Measurements from ENCODE around the gene ZNF692. TPM values are rescaled to one million over a fixed set of nuclear protein-coding genes. Genes with fewer than 3 reads are reported as not detected.

The ZNF692 gene
- total RNA-seq, 2 experiments from 2014 or later: 58.6 to 70.2 TPM

DNA sequence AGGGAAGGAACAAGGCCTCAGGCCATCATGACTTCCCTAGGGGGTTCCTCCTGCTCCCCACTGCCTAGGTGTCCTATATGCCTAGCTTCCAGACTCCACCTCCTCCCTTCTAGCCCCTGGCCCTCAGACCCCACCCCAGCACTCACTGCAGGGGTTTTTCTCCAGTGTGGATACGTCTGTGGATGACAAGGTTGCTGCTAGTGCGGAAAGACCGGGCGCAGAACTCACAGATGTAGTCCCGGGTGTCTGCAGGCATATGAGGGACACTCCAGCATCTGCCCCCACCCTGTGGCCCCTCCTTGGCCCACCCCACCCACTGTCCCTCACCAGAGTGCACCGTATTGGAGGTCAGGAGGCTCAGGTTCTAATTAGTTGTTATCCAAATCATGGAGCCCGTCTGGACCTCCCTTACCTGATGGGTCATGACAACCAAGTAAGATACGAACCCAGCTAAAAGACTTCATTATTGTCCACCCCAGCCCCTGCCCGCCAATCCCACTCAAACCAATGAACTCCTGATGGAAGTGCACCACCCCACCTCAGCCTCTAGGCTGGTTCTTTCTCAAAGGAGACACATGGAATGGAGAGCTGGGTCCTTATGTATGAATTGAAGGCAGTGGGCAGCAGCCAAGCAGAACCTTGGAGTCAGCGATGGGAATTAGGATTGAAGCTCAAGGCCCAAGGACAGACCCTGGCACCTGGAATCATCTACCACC is 8.2 kb downstream of the ZNF692 start:
- H3K27ac Mint-ChIP-seq: no peak overlapping the region
- H3K9me3 Mint-ChIP-seq: no peaks in the 10 kb centered on the region
- H3K4me3 Mint-ChIP-seq: no peak overlapping the region
- POLR2A ChIA-PET: interaction anchor here (1.1 kb wide), 1 partner anchor 11 kb away, joined by 3 read pairs; no protein-coding TSS in a partner anchor
- no peak for ATAC-seq (ENCODE audit: low read depth)
- H3K27me3 Mint-ChIP-seq: no peaks in the 10 kb centered on the region
- peaks cover 19% of the 10 kb centered on the region for H3K36me3 Mint-ChIP-seq
- no peak for DNase-seq
- peaks cover 2% of the 10 kb centered on the region for H3K4me1 Mint-ChIP-seq

DNA sequence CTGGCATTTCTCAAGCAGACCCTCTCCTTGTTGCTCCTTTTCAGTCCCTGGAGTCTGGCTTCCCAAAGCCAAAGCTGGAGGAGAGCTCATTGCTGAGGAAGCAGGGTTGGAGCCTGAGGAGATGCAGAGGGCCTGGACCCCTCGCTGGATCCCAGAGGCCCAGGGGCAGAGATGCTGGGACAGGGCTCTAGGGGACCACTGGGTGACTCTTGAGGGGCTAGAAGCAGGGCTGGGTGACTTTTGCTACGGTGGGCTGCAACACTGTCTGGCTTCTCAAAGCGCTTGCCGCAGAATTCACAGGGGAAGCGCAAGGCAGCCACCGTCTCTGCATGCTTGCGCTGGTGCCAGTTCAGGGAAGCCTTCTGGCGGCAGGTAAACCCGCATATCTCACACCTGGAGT is 8.8 kb downstream of the ZNF692 start:
- H3K36me3 Mint-ChIP-seq: peaks cover 17% of the 10 kb centered on the region
- POLR2A ChIA-PET: interaction anchor here (1.3 kb wide), 1 partner anchor 12 kb away, joined by 7 read pairs; the partner anchor contains the start of gene ZNF672

DNA sequence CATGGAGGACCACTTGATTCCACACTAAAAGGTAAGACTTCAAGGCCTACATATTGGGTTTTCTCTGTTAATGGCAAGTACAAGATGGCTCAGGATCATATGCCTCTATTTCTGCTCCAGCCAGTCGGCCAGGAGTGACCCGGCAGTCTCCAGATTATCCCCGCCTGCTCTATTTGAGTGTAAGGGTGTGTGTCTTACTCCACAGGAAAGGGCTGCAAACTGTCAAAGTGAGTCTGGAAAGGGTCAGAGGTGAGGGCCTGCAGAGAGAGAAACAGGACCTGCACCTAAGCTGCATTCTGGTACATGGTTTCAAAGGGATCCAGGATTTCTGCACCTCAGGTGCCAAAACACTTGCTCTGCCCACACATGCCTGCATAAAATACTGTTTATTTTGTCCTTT is 9.2 kb downstream of the ZNF692 start:
- Mint-ChIP-seq H3K36me3 (peaks cover 13% of the 10 kb centered on the region), H3K4me1 (no peaks in the 10 kb centered on the region), H3K9me3 (no peaks in the 10 kb centered on the region), H3K27me3 (no peaks in the 10 kb centered on the region), H3K4me3 (no peak overlapping the region), H3K27ac (no peak overlapping the region)
- no peak for DNase-seq
- POLR2A ChIA-PET: interaction anchor here (1.3 kb wide), 1 partner anchor 12 kb away, joined by 7 read pairs; the partner anchor contains the start of gene ZNF672
- ATAC-seq (ENCODE audit: low read depth): no peak

More for the DNA sequence above, 8.8 kb downstream of the ZNF692 start:
- Mint-ChIP-seq H3K27ac (no peak overlapping the region), H3K4me3 (no peak overlapping the region), H3K4me1 (no peaks in the 10 kb centered on the region), H3K9me3 (no peaks in the 10 kb centered on the region), H3K27me3 (no peaks in the 10 kb centered on the region)
- DNase-seq (no peak), ATAC-seq (ENCODE audit: low read depth) (no peak)

DNA sequence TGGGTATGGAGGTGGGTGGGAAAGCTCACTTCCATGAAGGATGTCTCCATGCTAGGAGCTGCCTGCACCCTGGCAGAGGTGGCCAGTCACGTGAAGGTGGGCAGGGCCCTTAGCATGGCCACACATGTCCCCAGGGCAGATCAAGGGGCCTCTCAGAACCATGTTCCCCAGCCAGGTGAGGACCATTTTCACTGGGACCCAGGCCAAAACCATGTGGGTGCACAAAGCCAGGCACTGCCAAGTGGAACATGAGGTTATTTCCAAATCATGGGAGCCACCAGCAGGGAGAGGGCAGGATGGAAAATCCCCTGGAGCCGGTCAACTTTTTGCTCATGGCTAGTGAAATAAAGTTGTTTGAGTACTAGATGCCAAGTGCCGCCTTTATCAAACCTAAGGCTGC is 9.7 kb downstream of the ZNF692 start:
- Mint-ChIP-seq H3K27ac (no peak overlapping the region), H3K27me3 (no peaks in the 10 kb centered on the region), H3K4me1 (no peaks in the 10 kb centered on the region), H3K36me3 (peaks cover 10% of the 10 kb centered on the region), H3K9me3 (no peaks in the 10 kb centered on the region), H3K4me3 (no peak overlapping the region)
- ATAC-seq (ENCODE audit: low read depth): no peak
- DNase-seq: no peak
- POLR2A ChIA-PET: interaction anchor here (1.3 kb wide), 1 partner anchor 11 kb away, joined by 7 read pairs; the partner anchor contains the start of gene ZNF672

DNA sequence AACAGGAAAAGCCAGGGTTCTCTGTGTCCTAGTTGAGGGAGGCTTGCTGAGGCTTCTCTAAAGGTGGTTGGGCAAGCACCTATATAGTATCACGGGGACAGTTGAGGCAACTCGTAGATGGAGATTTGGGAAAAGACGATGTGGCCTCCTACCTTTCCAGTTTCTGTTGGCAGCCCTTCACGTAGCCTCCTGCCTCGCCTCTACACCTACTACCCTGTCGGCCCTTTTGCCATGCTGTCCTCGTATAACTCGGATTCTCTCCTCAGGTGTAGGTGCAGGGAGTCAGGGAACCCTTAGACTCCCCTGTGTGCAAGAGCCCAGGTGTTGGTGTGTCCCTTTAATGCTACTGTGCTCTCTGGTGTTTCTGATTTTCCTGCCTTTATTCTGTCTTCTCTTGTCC is 10.3 kb downstream of the ZNF692 start:
- DNase-seq (no peak), ATAC-seq (ENCODE audit: low read depth) (no peak)
- no peak overlapping the region for H3K27ac Mint-ChIP-seq
- H3K36me3 Mint-ChIP-seq: peaks cover 7% of the 10 kb centered on the region
- H3K4me1 Mint-ChIP-seq: no peaks in the 10 kb centered on the region
- POLR2A ChIA-PET: no interaction called here
- no peaks in the 10 kb centered on the region for H3K27me3 Mint-ChIP-seq
- H3K9me3 Mint-ChIP-seq: no peaks in the 10 kb centered on the region
- no peak overlapping the region for H3K4me3 Mint-ChIP-seq

DNA sequence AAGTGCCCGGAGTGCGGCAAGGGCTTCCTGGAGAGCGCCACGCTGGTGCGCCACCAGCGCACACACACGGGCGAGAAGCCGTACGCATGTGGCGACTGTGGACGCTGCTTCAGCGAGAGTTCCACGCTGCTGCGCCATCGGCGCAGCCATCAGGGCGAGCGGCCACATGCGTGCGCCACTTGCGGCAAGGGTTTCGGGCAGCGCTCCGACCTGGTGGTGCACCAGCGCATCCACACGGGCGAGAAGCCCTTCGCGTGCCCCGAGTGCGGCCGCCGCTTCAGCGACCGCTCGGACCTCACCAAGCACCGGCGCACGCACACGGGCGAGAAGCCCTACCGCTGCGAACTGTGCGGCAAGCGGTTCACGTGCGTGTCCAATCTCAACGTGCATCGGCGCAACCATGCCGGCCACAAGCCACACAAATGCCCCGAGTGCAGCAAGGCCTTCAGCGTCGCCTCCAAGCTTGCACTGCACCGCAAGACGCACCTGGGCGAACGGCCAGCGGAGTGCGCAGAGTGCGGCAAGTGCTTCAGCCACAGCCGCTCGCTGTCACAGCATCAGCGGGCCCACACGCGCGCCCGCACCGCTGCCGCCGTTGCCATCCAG is 10.8 kb downstream of the ZNF692 start:
- POLR2A ChIA-PET: no interaction called here

DNA sequence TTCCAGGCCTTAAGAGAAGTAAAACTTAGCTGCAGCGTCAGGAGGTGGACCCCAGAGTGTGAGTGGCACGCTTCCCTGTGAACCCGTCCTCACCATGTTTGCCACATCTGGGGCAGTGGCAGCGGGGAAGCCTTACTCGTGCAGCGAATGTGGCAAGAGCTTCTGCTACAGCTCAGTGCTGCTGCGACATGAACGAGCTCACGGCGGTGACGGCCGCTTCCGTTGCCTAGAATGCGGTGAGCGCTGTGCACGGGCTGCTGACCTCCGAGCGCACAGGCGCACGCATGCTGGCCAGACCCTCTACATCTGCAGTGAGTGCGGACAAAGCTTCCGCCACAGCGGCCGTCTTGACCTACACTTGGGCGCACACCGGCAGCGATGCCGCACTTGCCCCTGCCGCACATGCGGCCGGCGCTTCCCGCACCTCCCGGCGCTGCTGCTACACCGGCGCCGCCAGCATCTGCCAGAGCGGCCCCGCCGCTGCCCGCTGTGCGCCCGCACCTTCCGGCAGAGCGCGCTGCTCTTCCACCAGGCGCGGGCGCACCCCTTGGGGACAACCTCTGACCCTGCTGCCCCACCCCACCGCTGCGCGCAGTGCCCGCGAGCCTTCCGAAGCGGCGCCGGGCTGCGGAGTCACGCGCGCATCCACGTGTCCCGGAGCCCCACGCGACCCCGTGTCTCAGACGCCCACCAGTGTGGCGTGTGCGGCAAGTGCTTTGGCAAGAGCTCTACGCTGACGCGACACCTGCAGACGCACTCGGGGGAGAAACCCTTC is 11.5 kb downstream of the ZNF692 start:
- Mint-ChIP-seq H3K27ac (no peak overlapping the region), H3K27me3 (no peaks in the 10 kb centered on the region), H3K36me3 (peaks cover 7% of the 10 kb centered on the region), H3K9me3 (no peaks in the 10 kb centered on the region), H3K4me1 (no peaks in the 10 kb centered on the region), H3K4me3 (no peak overlapping the region)
- ATAC-seq (ENCODE audit: low read depth) (no peak), DNase-seq (no peak)
- POLR2A ChIA-PET: no interaction called here

More for the DNA sequence above, 10.8 kb downstream of the ZNF692 start:
- DNase-seq: no peak
- no peak overlapping the region for H3K4me3 Mint-ChIP-seq
- H3K36me3 Mint-ChIP-seq: peaks cover 7% of the 10 kb centered on the region
- no peak for ATAC-seq (ENCODE audit: low read depth)
- H3K4me1 Mint-ChIP-seq: no peaks in the 10 kb centered on the region
- no peaks in the 10 kb centered on the region for H3K9me3 Mint-ChIP-seq
- no peak overlapping the region for H3K27ac Mint-ChIP-seq
- no peaks in the 10 kb centered on the region for H3K27me3 Mint-ChIP-seq

DNA sequence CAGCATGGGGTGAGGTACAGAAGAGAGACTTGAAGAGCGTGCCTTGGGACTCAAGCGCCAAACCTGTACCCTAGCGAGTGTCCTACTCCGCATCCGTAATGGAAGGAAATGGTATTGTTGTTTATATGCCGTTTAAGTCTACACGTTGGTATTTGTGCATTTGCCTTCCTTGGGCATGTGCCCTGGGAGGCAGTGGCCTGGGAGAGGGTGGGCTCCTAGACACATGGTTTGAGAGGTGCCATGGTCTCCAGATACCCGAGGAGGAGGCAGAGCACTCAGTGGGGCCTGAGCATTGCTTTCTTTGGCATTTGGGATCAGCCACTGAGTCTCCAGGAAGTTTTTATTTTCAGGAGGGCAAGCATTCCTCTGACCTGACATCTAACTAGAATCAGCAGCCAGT is 14.4 kb downstream of the ZNF692 start:
- Mint-ChIP-seq H3K27me3 (no peaks in the 10 kb centered on the region), H3K27ac (no peak overlapping the region)

DNA sequence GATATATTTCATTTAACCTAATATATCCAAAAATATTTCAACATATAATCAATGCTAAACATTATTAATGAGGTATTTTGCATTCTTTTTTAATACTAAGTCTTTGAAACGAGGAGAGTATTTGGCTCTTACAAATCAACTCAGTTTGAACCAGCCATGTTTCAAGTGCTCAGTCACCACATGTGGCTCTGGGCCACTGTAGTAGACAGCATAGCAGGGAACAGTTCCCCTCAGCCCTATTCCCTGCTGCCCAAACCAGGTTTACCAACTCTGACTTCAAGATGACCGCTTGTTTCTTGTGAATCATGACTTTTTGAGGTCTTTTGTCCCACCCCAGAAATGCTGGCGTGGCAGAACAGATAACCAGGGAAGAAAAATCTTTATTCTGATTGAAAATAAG is 15.2 kb downstream of the ZNF692 start:
- Mint-ChIP-seq H3K9me3 (no peaks in the 10 kb centered on the region), H3K27ac (no peak overlapping the region), H3K4me3 (no peak overlapping the region), H3K4me1 (peaks cover 18% of the 10 kb centered on the region), H3K27me3 (no peaks in the 10 kb centered on the region), H3K36me3 (peaks cover 3% of the 10 kb centered on the region)
- POLR2A ChIA-PET: interaction anchor here (0.8 kb wide), 1 partner anchor 15 kb away, joined by 3 read pairs; the partner anchor contains the start of gene ZNF692
- DNase-seq (no peak), ATAC-seq (ENCODE audit: low read depth) (no peak)

More for the DNA sequence above, 14.4 kb downstream of the ZNF692 start:
- H3K4me1 Mint-ChIP-seq: peaks cover 14% of the 10 kb centered on the region
- POLR2A ChIA-PET: no interaction called here
- ATAC-seq (ENCODE audit: low read depth) (no peak), DNase-seq (no peak)
- peaks cover 7% of the 10 kb centered on the region for H3K36me3 Mint-ChIP-seq
- H3K9me3 Mint-ChIP-seq: no peaks in the 10 kb centered on the region
- no peak overlapping the region for H3K4me3 Mint-ChIP-seq

DNA sequence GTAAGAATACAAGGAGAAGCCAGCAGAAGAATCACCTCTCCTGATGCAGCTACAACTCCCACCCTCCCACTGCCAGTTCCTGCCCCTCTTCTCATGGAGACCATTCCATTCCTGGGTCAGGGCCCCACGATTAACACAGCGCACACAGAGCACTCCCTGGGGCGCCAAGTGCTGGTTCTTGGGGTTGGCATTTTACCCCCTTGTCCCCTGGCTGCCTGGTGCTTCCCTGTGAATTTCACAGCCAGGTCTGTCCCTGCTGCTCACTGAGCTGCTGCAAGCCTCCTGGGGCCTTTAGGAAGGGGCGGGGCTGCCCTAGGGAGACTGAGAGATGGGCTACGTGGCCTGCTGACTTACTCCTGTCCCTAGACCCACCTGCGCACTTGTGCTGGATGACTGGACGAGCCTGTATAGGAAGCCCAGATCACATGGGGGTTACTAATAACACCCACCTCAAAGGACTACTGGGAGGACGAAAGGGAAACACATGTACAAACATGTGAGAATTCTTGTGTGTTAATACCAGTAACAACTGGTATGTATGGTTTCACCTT is 16.0 kb downstream of the ZNF692 start:
- POLR2A ChIA-PET: interaction anchor here (0.7 kb wide), 1 partner anchor 91 kb away, joined by 3 read pairs; no protein-coding TSS in a partner anchor
- ATAC-seq (ENCODE audit: low read depth): no peak
- no peak overlapping the region for H3K4me3 Mint-ChIP-seq

DNA sequence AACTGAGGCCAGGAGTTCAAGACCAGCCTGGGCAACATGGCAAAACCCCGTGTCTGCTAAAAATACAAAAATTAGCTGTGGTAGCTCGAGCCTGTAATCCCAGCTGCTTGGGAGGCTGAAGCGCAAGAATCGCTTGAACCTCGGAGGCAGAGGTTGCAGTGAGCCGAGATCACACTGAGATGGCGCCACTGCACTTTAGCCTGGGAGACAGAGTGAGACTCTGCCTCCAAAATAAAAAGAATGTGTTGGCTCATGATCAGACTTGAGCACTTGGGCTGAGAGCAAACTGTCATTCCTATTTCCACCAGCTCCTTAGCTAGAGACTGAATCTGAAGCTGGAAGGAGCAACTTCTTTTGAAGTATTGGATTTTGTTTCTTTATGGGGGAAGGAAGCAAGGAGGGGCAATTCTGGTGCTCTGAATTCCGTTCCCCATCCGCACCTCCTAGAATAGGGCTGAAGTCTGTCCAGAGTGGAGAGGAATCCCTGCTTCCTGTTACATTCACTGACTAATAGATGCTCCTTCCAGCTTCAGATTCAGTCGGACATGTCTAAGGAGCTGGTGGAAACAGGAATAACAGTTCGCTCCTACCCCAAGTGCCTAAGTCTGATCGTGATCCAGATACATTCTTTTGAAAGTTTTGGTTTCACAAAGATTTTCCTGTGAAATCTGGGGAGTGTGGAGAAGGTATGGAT is 17.0 kb downstream of the ZNF692 start:
- Mint-ChIP-seq H3K27ac (no peak overlapping the region), H3K27me3 (no peaks in the 10 kb centered on the region), H3K36me3 (peaks cover 2% of the 10 kb centered on the region), H3K4me1 (peaks cover 18% of the 10 kb centered on the region), H3K9me3 (no peaks in the 10 kb centered on the region), H3K4me3 (no peak overlapping the region)
- ATAC-seq (ENCODE audit: low read depth): no peak
- POLR2A ChIA-PET: interaction anchor here (0.7 to 1.4 kb wide), 2 partner anchors 17 to 90 kb away, joined by 3 to 6 read pairs; partner anchors contain the start of gene ZNF692
- DNase-seq: peak; percentile 39

More for the DNA sequence above, 16.0 kb downstream of the ZNF692 start:
- no peak for DNase-seq
- Mint-ChIP-seq H3K4me1 (peaks cover 18% of the 10 kb centered on the region), H3K36me3 (peaks cover 3% of the 10 kb centered on the region), H3K27ac (no peak overlapping the region), H3K27me3 (no peaks in the 10 kb centered on the region), H3K9me3 (no peaks in the 10 kb centered on the region)

DNA sequence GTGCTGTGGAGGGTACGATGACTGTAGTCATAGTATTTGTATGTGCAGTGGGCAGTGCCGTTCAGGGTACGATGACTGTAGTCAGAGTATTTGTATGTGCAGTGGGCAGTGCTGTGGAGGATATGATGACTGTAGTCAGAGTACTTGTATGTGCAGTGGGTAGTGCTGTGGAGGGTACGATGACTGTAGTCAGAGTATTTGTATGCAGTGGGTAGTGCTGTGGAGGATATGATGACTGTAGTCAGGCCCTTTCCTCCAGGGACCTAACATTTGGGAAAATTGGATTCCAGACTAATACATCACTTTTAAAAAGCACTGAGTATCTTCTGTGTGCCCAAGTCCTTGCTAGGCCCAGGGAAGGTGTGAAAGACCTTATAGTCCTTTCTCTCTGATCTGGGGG is 17.9 kb downstream of the ZNF692 start:
- Mint-ChIP-seq H3K4me1 (peaks cover 18% of the 10 kb centered on the region), H3K4me3 (peak overlapping the region; percentile 20), H3K36me3 (no peaks in the 10 kb centered on the region), H3K9me3 (no peaks in the 10 kb centered on the region), H3K27ac (peak overlapping the region; percentile 30), H3K27me3 (no peaks in the 10 kb centered on the region)
- ATAC-seq (ENCODE audit: low read depth): no peak
- POLR2A ChIA-PET: interaction anchor here (1.4 to 4.8 kb wide), 3 partner anchors 15 to 18 kb away, joined by 6 to 74 read pairs (median 74); partner anchors contain the start of genes SH3BP5L and ZNF692
- no peak for DNase-seq
